H1 (cell line): Measurements from ENCODE around the gene COA3. TPM values are rescaled to one million over a fixed set of nuclear protein-coding genes. Genes with fewer than 3 reads are reported as not detected.

ENCODE experiments used
- CTCF ChIA-PET: fragments of 300-600 bp; sonication (Branson Sonifier 250); formaldehyde crosslinking; loops from one replicate; lab custom pipeline; 2021; ENCODE audit not compliant: partially characterized antibody; lab: Charles Lee
- POLR2A ChIA-PET: fragments of 300-600 bp; sonication (Branson Sonifier 250); formaldehyde crosslinking; loops from one replicate; lab custom pipeline; 2021; ENCODE audit warnings: inconsistent platforms; ENCODE audit not compliant: partially characterized antibody; lab: Charles Lee
- DNase-seq, 2 experiments: peaks; one replicate each; pipeline versions ENCODE4 v3.0.0 to v3.0.0-alpha.2; 2010 to 2022; ENCODE audit warnings: low spot score in 2 of 2, low read depth in 1 of 2, mixed read lengths in 1 of 2
- FAIRE-seq: peaks from 2 replicates; lab custom pipeline; 2011; peaks lifted over from hg19 to GRCh38; lab: Jason Lieb, UNC
- H2AFZ ChIP-seq: 2 replicates; pipeline ENCODE4 v1.8.1; 2012; ENCODE audit warnings: low read length, inconsistent platforms
- H2AK5ac ChIP-seq: 2 replicates; pipeline ENCODE4 v1.6.1; 2013; ENCODE audit warnings: low read depth, low read length
- H2BK120ac ChIP-seq: replicated peaks from 2 replicates; pipeline ENCODE3; 2013; ENCODE audit warnings: low read depth, low read length, inconsistent platforms
- H2BK12ac ChIP-seq: 2 replicates; pipeline ENCODE4 v1.6.1; 2013; ENCODE audit warnings: low read depth, low read length
- H2BK15ac ChIP-seq: 2 replicates; pipeline ENCODE4 v1.6.1; 2013; ENCODE audit warnings: low read length
- H2BK20ac ChIP-seq: 2 replicates; pipeline ENCODE4 v1.6.1; 2013; ENCODE audit warnings: low read length
- H2BK5ac ChIP-seq: 2 replicates; pipeline ENCODE4 v1.6.1; 2013; ENCODE audit warnings: low read depth, low read length
- H3K14ac ChIP-seq: 2 replicates; pipeline ENCODE4 v1.6.1; 2013; ENCODE audit warnings: inconsistent platforms; ENCODE audit not compliant: insufficient read length
- H3K18ac ChIP-seq: 2 replicates; pipeline ENCODE4 v1.6.1; 2013; ENCODE audit warnings: low read length; ENCODE audit errors: extremely low read depth
- H3K23ac ChIP-seq: 2 replicates; pipeline ENCODE4 v1.6.1; 2013; ENCODE audit warnings: inconsistent platforms; ENCODE audit not compliant: insufficient read length
- H3K23me2 ChIP-seq: 2 replicates; pipeline ENCODE4 v1.6.1; 2013; ENCODE audit warnings: low read depth, low read length
- H3K27ac ChIP-seq: 2 replicates; pipeline ENCODE4 v1.6.1; 2011; ENCODE audit warnings: low read depth, low read length, inconsistent platforms
- H3K27me3 ChIP-seq, 4 experiments: replicated peaks in 1 of 4; 1 replicate in 1 of 4; 2 replicates in 3 of 4; pipeline versions ENCODE4 v1.6.1 to v1.8.1; 2011 to 2013; ENCODE audit warnings: low read length in 3 of 4, mild to moderate bottlenecking in 3 of 4, inconsistent platforms in 2 of 4, mixed read lengths in 2 of 4, moderate library complexity in 1 of 4; ENCODE audit not compliant: control insufficient read depth in 3 of 4, insufficient read depth in 3 of 4; ENCODE audit errors: extremely low read depth in 1 of 4
- H3K36me3 ChIP-seq, 4 experiments: 2 replicates each; pipeline versions ENCODE4 v1.6.1 to v1.8.1; 2011 to 2013; ENCODE audit warnings: mild to moderate bottlenecking in 4 of 4, low read length in 3 of 4, moderate library complexity in 2 of 4, control low read depth in 1 of 4, inconsistent platforms in 1 of 4; ENCODE audit not compliant: insufficient read depth in 4 of 4, control insufficient read depth in 2 of 4
- H3K4ac ChIP-seq: replicated peaks from 2 replicates; pipeline ENCODE3; 2013; ENCODE audit warnings: low read length, low read depth, mixed read lengths, inconsistent platforms; ENCODE audit not compliant: insufficient read length
- H3K4me1 ChIP-seq, 4 experiments: replicated peaks in 1 of 4; 1 replicate in 1 of 4; 2 replicates in 3 of 4; pipeline versions ENCODE4 v1.6.1 to v1.8.1; 2011 to 2013; ENCODE audit warnings: low read length in 3 of 4, inconsistent platforms in 2 of 4, mixed read lengths in 1 of 4; ENCODE audit not compliant: insufficient read depth in 4 of 4, control insufficient read depth in 3 of 4
- H3K4me2 ChIP-seq, 2 experiments: 2 replicates each; pipeline versions ENCODE4 v1.6.1 to v1.8.1; 2011 to 2013; ENCODE audit warnings: low read depth in 2 of 2, low read length in 2 of 2, control low read depth in 1 of 2, inconsistent platforms in 1 of 2, mild to moderate bottlenecking in 1 of 2; ENCODE audit not compliant: insufficient read depth in 1 of 2
- H3K4me3 ChIP-seq, 4 experiments: fragments of 200-600, 300-600 bp in 1 of 4; sonication (generic), shearing (Covaris generic), sonication (Bioruptor Twin) in 1 of 4; 2 replicates each; pipeline versions ENCODE4 v1.5.1 to v1.8.1; 2011 to 2016; ENCODE audit warnings: low read length in 4 of 4, low read depth in 3 of 4, control low read depth in 2 of 4, inconsistent platforms in 2 of 4, mild to moderate bottlenecking in 2 of 4, mixed read lengths in 1 of 4, moderate library complexity in 1 of 4; ENCODE audit not compliant: insufficient read depth in 2 of 4; ENCODE audit errors: extremely low read depth in 1 of 4
- H3K56ac ChIP-seq: replicated peaks from 2 replicates; pipeline ENCODE3; 2013; ENCODE audit warnings: low read depth, mild to moderate bottlenecking, mixed read lengths, low read length, inconsistent platforms; ENCODE audit not compliant: insufficient read length
- H3K79me1 ChIP-seq: 2 replicates; pipeline ENCODE4 v1.6.1; 2013; ENCODE audit warnings: low read depth, low read length, control low read depth
- H3K79me2 ChIP-seq, 2 experiments: 2 replicates each; pipeline versions ENCODE4 v1.6.1 to v1.8.1; 2012 to 2013; ENCODE audit warnings: low read length in 2 of 2, mild to moderate bottlenecking in 2 of 2, inconsistent platforms in 1 of 2; ENCODE audit not compliant: insufficient read depth in 2 of 2, control insufficient read depth in 1 of 2
- H3K9ac ChIP-seq, 4 experiments: replicated peaks in 1 of 4; 1 replicate in 1 of 4; 2 replicates in 3 of 4; pipeline versions ENCODE4 v1.6.1 to v1.8.1; 2011 to 2013; ENCODE audit warnings: low read depth in 3 of 4, low read length in 3 of 4, control low read depth in 2 of 4, mild to moderate bottlenecking in 2 of 4, moderate library complexity in 2 of 4, inconsistent platforms in 1 of 4; ENCODE audit errors: extremely low read depth in 1 of 4
- H3K9me3 ChIP-seq, 2 experiments: 2 replicates each; pipeline versions ENCODE4 v1.6.1 to v1.8.1; 2012 to 2013; ENCODE audit warnings: mild to moderate bottlenecking in 2 of 2, moderate library complexity in 2 of 2, control low read depth in 1 of 2, inconsistent platforms in 1 of 2, low read depth in 1 of 2, low read length in 1 of 2, mixed read lengths in 1 of 2; ENCODE audit not compliant: insufficient read depth in 2 of 2
- H4K20me1 ChIP-seq, 2 experiments: replicated peaks in 1 of 2; 2 replicates each; pipeline versions ENCODE3 to v1.8.1; 2011 to 2013; ENCODE audit warnings: inconsistent platforms in 2 of 2, low read length in 2 of 2, mild to moderate bottlenecking in 1 of 2; ENCODE audit not compliant: insufficient read depth in 2 of 2, control insufficient read depth in 1 of 2
- H4K5ac ChIP-seq: 2 replicates; pipeline ENCODE4 v1.6.1; 2013; ENCODE audit warnings: low read length, low read depth, mixed read lengths, inconsistent platforms; ENCODE audit not compliant: insufficient read length
- H4K8ac ChIP-seq: 2 replicates; pipeline ENCODE4 v1.8.0; 2013; ENCODE audit warnings: mild to moderate bottlenecking, moderate library complexity, low read length, inconsistent platforms; ENCODE audit not compliant: insufficient read depth; ENCODE audit errors: extremely low read depth
- H4K91ac ChIP-seq: replicated peaks from 2 replicates; pipeline ENCODE3; 2013; ENCODE audit warnings: low read length, mixed read lengths, inconsistent platforms; ENCODE audit not compliant: insufficient read length
- RBBP5 ChIP-seq: IDR thresholded peaks from 2 replicates; pipeline ENCODE4 v1.7.1; 2012; ENCODE audit warnings: low read depth, mild to moderate bottlenecking, inconsistent platforms, low read length, moderate library complexity, borderline replicate concordance
- SIX5 ChIP-seq: IDR thresholded peaks from 2 replicates; pipeline ENCODE4 v1.6.1; 2011; ENCODE audit warnings: mild to moderate bottlenecking, low read depth, low read length
- WGBS, 2 experiments: shearing (Covaris generic) in 1 of 2; methylation state at CpG; one replicate each; pipeline versions ENCODE4 v1.1.6 to v1.1.7; 2013 to 2015; ENCODE audit warnings: low lambda C conversion rate in 2 of 2, mixed read lengths in 2 of 2, inconsistent platforms in 1 of 2, low coverage in 1 of 2, missing lambda C conversion rate in 1 of 2; ENCODE audit not compliant: insufficient replicate concordance in 2 of 2, insufficient coverage in 1 of 2, insufficient read length in 1 of 2; ENCODE audit errors: extremely low coverage in 1 of 2, missing lambda C conversion rate in 1 of 2; 5-methylcytosine and 5-hydroxymethylcytosine counted together
- polyA plus RNA-seq, 7 experiments: library from polyadenylated mRNA; depleted of rRNA in 3 of 7; stranded (reverse) in 5 of 7; unstranded in 2 of 7; fragments of >200 nt in 5 of 7; fragments of 200-250 nt in 2 of 7; gene quantifications; 1 replicate in 5 of 7; 2 replicates in 1 of 7; 4 replicates in 1 of 7; pipeline versions ENCODE4 v1.2.1 to v1.2.3, GENCODE V29; 2011 to 2013; ENCODE audit warnings: missing spikeins in 2 of 7, mixed read lengths in 2 of 7
- total RNA-seq: library from RNA; stranded (reverse); fragmentation: NEBNext Ultra II Directional; extraction: Animal tissue kit (Norgen Biotek cat#: 25700); gene quantifications from 2 replicates; pipeline ENCODE4 v1.2.1, GENCODE V29; 2021

COA3 gene
- total and polyA plus RNA-seq, 2 of the 8 experiments (the other 6 are each of a cell fraction or from before 2014, with no cell fraction given) = 68.4 to 143 TPM

DNA sequence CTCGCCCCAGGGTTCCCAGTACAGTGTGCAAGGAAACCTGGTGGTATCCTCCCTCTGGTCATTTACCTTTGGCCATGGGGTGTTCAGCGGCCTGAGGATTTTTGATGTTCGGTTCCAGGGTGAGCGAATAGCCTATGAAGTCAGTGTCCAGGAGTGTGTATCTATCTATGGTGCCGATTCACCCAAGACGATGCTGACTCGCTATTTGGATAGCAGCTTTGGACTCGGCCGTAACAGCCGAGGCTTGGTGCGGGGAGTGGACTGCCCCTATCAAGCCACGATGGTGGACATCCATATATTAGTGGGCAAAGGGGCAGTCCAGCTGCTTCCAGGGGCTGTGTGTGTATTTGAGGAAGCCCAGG lies 47.0 kb upstream of the COA3 start:
- Histone ChIP-seq H3K4me2 (no peak overlapping the region), H3K9ac (no peak overlapping the region), H2BK12ac (no peak overlapping the region), H2BK20ac (no peak overlapping the region), H3K9me3 (no peaks in the 10 kb centered on the region), H3K4me1 (no peaks in the 10 kb centered on the region; a peak in 1 of 7 replicates), H3K14ac (no peak overlapping the region), H3K27me3 (no peaks in the 10 kb centered on the region; a peak in 1 of 7 replicates), H3K36me3 (peaks cover 21 to 49% (median 36%) of the 10 kb centered on the region in 4 experiments), H3K23me2 (no peaks in the 10 kb centered on the region), H3K79me2 (no peaks in the 10 kb centered on the region), H3K4ac (no peak overlapping the region), H2AK5ac (no peak overlapping the region), H3K56ac (no peak overlapping the region), H4K5ac (no peak overlapping the region), H3K23ac (no peak overlapping the region), H3K4me3 (no peak overlapping the region), H4K20me1 (peaks cover 13 to 19% of the 10 kb centered on the region in 2 experiments), H4K8ac (no peak overlapping the region), H3K18ac (no peak overlapping the region), H2BK120ac (no peak overlapping the region), H2AFZ (no peak overlapping the region), H3K27ac (no peak overlapping the region), H3K79me1 (no peaks in the 10 kb centered on the region), H2BK15ac (no peak overlapping the region), H2BK5ac (no peak overlapping the region), H4K91ac (no peak overlapping the region)
- no peak for TF ChIP-seq RBBP5
- TF ChIP-seq SIX5 = no peak
- POLR2A ChIA-PET = interaction anchor here (0.7 to 10.4 kb wide), 21 partner anchors 9 to 194 kb away, joined by 3 to 111 read pairs (median 4); partner anchors contain the start of genes AARSD1, PSME3 and RPL27
- DNase-seq (no peak), FAIRE-seq (no peak)
- WGBS, 2 experiments = 91% methylated on average over 12 of the region's 12 CpGs; no CpG with 5 or more reads in 1 of the 2 experiments
- CTCF ChIA-PET = interaction anchor here (0.7 to 8.9 kb wide), 15 partner anchors 10 to 130 kb away, joined by 3 to 141 read pairs (median 5); no protein-coding TSS in a partner anchor
